ENCODE results near the gene MOSPD3.

Gene MOSPD3

GRCh38 chr7:100572281-100572948 is 39.9 kb upstream of the MOSPD3 start:
- DNase-seq (ENCODE audit: low read depth, low spot score), result no peak
- H3K4me3 ChIP-seq (ENCODE audit: insufficient read length, low read depth), result no peak overlapping the region
- H3K27me3 ChIP-seq (ENCODE audit: insufficient read depth, insufficient read length), result no peaks in the 10 kb centered on the region
- peaks cover 24% of the 10 kb centered on the region for H3K4me1 ChIP-seq (ENCODE audit: insufficient read depth, insufficient read length)
- H3K9me3 ChIP-seq (ENCODE audit: insufficient read depth, low read length), result no peaks in the 10 kb centered on the region
- TF ChIP-seq SUZ12 (IDR thresholded peaks at IDR 0.05; ENCODE audit: extremely low read depth, insufficient read depth, insufficient read length), result no peak
- no peak for TF ChIP-seq YY1 (IDR thresholded peaks at IDR 0.05; ENCODE audit: insufficient read depth, insufficient read length)
- no peak for TF ChIP-seq ZNF274 (IDR thresholded peaks at IDR 0.05; ENCODE audit: low read depth, low read length)
- H3K36me3 ChIP-seq (ENCODE audit: insufficient read depth, insufficient read length, low read length), result peaks cover 39% of the 10 kb centered on the region
- peak overlapping the region; percentile 61 for H3K9ac ChIP-seq (ENCODE audit: insufficient read length, low read depth)

- no peak for DNase-seq (ENCODE audit: low read depth, low spot score)
- TF ChIP-seq YY1 (IDR thresholded peaks at IDR 0.05; ENCODE audit: insufficient read depth, insufficient read length), result no peak
- TF ChIP-seq ZNF274 (IDR thresholded peaks at IDR 0.05; ENCODE audit: low read depth, low read length), result no peak
- TF ChIP-seq SUZ12 (IDR thresholded peaks at IDR 0.05; ENCODE audit: extremely low read depth, insufficient read depth, insufficient read length), result no peak
- H3K4me3 ChIP-seq (ENCODE audit: insufficient read length, low read depth), result no peak overlapping the region
- no peaks in the 10 kb centered on the region for H3K27me3 ChIP-seq (ENCODE audit: insufficient read depth, insufficient read length)
- peak overlapping the region; percentile 61 for H3K9ac ChIP-seq (ENCODE audit: insufficient read length, low read depth)
- H3K9me3 ChIP-seq (ENCODE audit: insufficient read depth, low read length), result no peaks in the 10 kb centered on the region
- peaks cover 46% of the 10 kb centered on the region for H3K36me3 ChIP-seq (ENCODE audit: insufficient read depth, insufficient read length, low read length)
- peaks cover 21% of the 10 kb centered on the region for H3K4me1 ChIP-seq (ENCODE audit: insufficient read depth, insufficient read length)
These were observed 39.2 kb upstream of the MOSPD3 start for GRCh38 chr7:100572949-100573675.

- Histone ChIP-seq H3K27me3 (ENCODE audit: insufficient read depth, insufficient read length) (no peaks in the 10 kb centered on the region), H3K36me3 (ENCODE audit: insufficient read depth, insufficient read length, low read length) (peaks cover 53% of the 10 kb centered on the region)
- no peak for DNase-seq (ENCODE audit: low read depth, low spot score)
These were observed 38.5 kb upstream of the MOSPD3 start, which contains the start of gene SAP25 for GRCh38 chr7:100573691-100574361. TSS of gene SAP25 (minus strand) at chr7:100573900. CDS start at chr7:100573742, 158 bp downstream.

DNA sequence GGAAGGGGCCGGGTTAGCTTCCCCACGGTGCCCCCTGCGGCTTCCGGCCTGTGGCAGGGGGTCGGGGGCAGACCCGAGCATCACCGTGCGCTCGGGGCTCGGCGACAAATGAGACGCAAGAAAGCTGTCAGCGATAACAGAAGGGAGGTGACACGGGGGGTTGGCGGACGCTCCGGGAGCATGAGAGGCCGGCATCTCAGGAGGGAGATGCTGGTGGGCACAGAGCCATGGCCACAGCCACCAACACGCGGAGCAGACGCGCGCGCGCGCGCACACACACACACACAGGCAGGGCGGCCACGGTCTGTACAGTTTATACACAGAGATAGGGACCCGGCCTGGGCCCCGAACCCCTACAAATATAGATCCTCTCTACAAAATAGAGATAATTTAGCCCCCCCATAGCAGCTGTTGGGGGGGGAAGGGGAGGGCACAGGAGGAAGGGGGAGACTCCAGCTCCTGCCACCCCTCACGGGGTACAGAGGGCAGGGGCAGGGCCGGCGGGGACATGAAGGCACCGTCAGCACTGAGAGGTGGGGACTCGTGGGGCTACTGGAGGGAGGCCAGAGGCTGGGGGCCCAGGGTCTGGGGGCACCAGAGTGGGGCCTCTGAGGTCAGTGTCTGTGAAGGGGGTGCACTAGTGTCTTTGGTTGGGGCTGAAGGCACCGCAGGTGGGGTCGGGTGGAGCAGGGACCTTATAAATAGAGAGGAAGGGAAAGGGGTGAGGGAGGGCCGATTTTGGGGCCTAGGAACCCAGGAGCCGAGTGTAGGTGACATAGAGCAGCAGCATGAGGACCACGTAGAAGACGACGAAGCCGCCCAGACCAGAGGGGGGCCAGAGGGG is 37.8 kb upstream of the MOSPD3 start:
- peaks cover 59% of the 10 kb centered on the region for H3K36me3 ChIP-seq (ENCODE audit: insufficient read depth, insufficient read length, low read length)
- H3K9me3 ChIP-seq (ENCODE audit: insufficient read depth, low read length), result no peaks in the 10 kb centered on the region
- H3K27me3 ChIP-seq (ENCODE audit: insufficient read depth, insufficient read length), result no peaks in the 10 kb centered on the region
- H3K9ac ChIP-seq (ENCODE audit: insufficient read length, low read depth), result no peak overlapping the region
- no peak for TF ChIP-seq YY1 (IDR thresholded peaks at IDR 0.05; ENCODE audit: insufficient read depth, insufficient read length)
- TF ChIP-seq ZNF274 (IDR thresholded peaks at IDR 0.05; ENCODE audit: low read depth, low read length), result no peak
- TF ChIP-seq SUZ12 (IDR thresholded peaks at IDR 0.05; ENCODE audit: extremely low read depth, insufficient read depth, insufficient read length), result no peak
- no peak overlapping the region for H3K4me3 ChIP-seq (ENCODE audit: insufficient read length, low read depth)
- no peak for DNase-seq (ENCODE audit: low read depth, low spot score)
- H3K4me1 ChIP-seq (ENCODE audit: insufficient read depth, insufficient read length), result peaks cover 13% of the 10 kb centered on the region

More at GRCh38 chr7:100573691-100574361, 38.5 kb upstream of the MOSPD3 start, which contains the start of gene SAP25:
- no peak within 1 kb of the TSS for H3K4me3 ChIP-seq (ENCODE audit: insufficient read length, low read depth)
- no peak for TF ChIP-seq SUZ12 (IDR thresholded peaks at IDR 0.05; ENCODE audit: extremely low read depth, insufficient read depth, insufficient read length)
- no peak for TF ChIP-seq ZNF274 (IDR thresholded peaks at IDR 0.05; ENCODE audit: low read depth, low read length)
- no peak for TF ChIP-seq YY1 (IDR thresholded peaks at IDR 0.05; ENCODE audit: insufficient read depth, insufficient read length)
- H3K9ac ChIP-seq (ENCODE audit: insufficient read length, low read depth), result peak within 1 kb of the TSS; percentile 61
- H3K9me3 ChIP-seq (ENCODE audit: insufficient read depth, low read length), result no peaks in the 10 kb centered on the region
- peaks cover 17% of the 10 kb centered on the region for H3K4me1 ChIP-seq (ENCODE audit: insufficient read depth, insufficient read length)

GRCh38 chr7:100575206-100575631 is 37.1 kb upstream of the MOSPD3 start:
- peaks cover 65% of the 10 kb centered on the region for H3K36me3 ChIP-seq (ENCODE audit: insufficient read depth, insufficient read length, low read length)
- H3K27me3 ChIP-seq (ENCODE audit: insufficient read depth, insufficient read length), result no peaks in the 10 kb centered on the region
- TF ChIP-seq YY1 (IDR thresholded peaks at IDR 0.05; ENCODE audit: insufficient read depth, insufficient read length) (no peak), SUZ12 (IDR thresholded peaks at IDR 0.05; ENCODE audit: extremely low read depth, insufficient read depth, insufficient read length) (no peak), ZNF274 (IDR thresholded peaks at IDR 0.05; ENCODE audit: low read depth, low read length) (no peak)
- peaks cover 13% of the 10 kb centered on the region for H3K4me1 ChIP-seq (ENCODE audit: insufficient read depth, insufficient read length)
- DNase-seq (ENCODE audit: low read depth, low spot score), result no peak
- H3K4me3 ChIP-seq (ENCODE audit: insufficient read length, low read depth), result no peak overlapping the region
- no peaks in the 10 kb centered on the region for H3K9me3 ChIP-seq (ENCODE audit: insufficient read depth, low read length)
- no peak overlapping the region for H3K9ac ChIP-seq (ENCODE audit: insufficient read length, low read depth)

DNA sequence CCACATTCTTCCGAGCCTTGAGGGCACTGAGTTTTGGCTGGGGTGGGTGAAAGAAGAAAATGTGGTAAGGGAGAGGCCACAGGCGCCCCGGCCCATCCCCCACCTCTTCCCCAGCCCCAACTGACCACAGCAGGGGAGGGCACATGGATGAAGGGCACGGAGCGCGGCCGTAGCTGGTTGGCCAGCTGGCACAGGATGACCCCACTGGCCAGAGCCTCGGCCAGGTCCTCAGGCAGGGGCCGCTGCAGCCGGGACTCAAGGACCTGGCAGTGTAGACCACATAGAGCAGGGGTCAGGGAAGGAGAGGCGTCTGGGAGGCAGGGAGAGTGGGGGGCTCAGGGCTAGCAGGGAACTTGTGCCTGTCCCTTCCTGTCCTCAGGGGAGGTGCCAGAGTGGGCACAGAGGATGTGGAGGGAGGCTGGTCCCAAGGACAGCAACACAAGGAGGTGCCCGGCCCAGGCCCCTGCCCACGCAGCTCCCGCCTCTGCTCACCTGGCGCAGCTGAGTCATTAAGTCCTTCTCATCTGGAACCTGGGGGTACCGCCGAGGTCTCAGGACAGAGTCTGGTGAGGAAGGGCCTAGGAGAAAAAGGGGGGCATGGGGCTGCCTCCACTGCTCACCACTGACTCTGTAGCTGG is 36.5 kb upstream of the MOSPD3 start:
- no peak for DNase-seq (ENCODE audit: low read depth, low spot score)
- H3K27me3 ChIP-seq (ENCODE audit: insufficient read depth, insufficient read length), result no peaks in the 10 kb centered on the region
- H3K4me1 ChIP-seq (ENCODE audit: insufficient read depth, insufficient read length), result peaks cover 13% of the 10 kb centered on the region
- H3K9me3 ChIP-seq (ENCODE audit: insufficient read depth, low read length), result no peaks in the 10 kb centered on the region
- H3K9ac ChIP-seq (ENCODE audit: insufficient read length, low read depth), result no peak overlapping the region
- no peak overlapping the region for H3K4me3 ChIP-seq (ENCODE audit: insufficient read length, low read depth)
- TF ChIP-seq YY1 (IDR thresholded peaks at IDR 0.05; ENCODE audit: insufficient read depth, insufficient read length), result no peak
- TF ChIP-seq ZNF274 (IDR thresholded peaks at IDR 0.05; ENCODE audit: low read depth, low read length), result no peak
- TF ChIP-seq SUZ12 (IDR thresholded peaks at IDR 0.05; ENCODE audit: extremely low read depth, insufficient read depth, insufficient read length), result no peak
- peaks cover 70% of the 10 kb centered on the region for H3K36me3 ChIP-seq (ENCODE audit: insufficient read depth, insufficient read length, low read length)
